ENCODE measurements around the gene AASDH.

AASDH gene

DNA sequence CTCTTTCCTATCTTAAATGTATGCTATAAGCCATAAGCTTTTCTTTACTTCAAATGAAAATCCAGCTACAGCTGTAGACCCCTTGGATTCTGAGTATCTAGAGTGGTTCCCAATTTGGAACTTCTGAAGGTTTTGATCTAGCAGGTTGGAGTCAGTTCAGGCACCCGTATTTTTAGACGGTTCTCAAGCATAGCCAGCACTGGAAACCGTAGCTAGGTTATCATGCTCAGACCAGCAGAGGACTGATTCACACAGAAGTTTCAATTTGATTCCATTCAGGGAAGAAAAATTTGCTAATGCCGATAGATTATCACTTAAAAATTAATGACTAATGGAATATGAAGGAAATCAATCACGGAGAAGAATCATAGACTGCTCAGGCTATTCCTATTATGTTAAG is 36.9 kb upstream of the AASDH start:
- Histone ChIP-seq H3K4me3 (ENCODE audit: low read length, poor library complexity, severe bottlenecking) (no peak overlapping the region), H3K27me3 (ENCODE audit: insufficient read depth, low read length, poor library complexity, severe bottlenecking) (no peaks in the 10 kb centered on the region), H2AFZ (ENCODE audit: low read length) (no peak overlapping the region), H3K4me2 (ENCODE audit: low read depth, low read length, poor library complexity, severe bottlenecking) (no peak overlapping the region), H3K9me2 (replicated peaks; ENCODE audit: low read depth, low read length) (no peaks in the 10 kb centered on the region), H3K4me1 (ENCODE audit: insufficient read depth, low read length, poor library complexity, severe bottlenecking) (peaks cover 9% of the 10 kb centered on the region), H4K20me1 (ENCODE audit: insufficient read depth, low read length, poor library complexity, severe bottlenecking) (peaks cover 40% of the 10 kb centered on the region), H3K79me2 (ENCODE audit: insufficient read depth, low read length) (peaks cover 98% of the 10 kb centered on the region), H3K9ac (ENCODE audit: low read depth, low read length, poor library complexity, severe bottlenecking) (no peak overlapping the region), H3K9me3 (ENCODE audit: insufficient read depth, low read depth, low read length) (no peaks in the 10 kb centered on the region), H3F3A (ENCODE audit: low read depth) (no peaks in the 10 kb centered on the region), H3K36me3 (ENCODE audit: insufficient read depth, low read length) (no peaks in the 10 kb centered on the region)
- TF ChIP-seq, protein P1, sequence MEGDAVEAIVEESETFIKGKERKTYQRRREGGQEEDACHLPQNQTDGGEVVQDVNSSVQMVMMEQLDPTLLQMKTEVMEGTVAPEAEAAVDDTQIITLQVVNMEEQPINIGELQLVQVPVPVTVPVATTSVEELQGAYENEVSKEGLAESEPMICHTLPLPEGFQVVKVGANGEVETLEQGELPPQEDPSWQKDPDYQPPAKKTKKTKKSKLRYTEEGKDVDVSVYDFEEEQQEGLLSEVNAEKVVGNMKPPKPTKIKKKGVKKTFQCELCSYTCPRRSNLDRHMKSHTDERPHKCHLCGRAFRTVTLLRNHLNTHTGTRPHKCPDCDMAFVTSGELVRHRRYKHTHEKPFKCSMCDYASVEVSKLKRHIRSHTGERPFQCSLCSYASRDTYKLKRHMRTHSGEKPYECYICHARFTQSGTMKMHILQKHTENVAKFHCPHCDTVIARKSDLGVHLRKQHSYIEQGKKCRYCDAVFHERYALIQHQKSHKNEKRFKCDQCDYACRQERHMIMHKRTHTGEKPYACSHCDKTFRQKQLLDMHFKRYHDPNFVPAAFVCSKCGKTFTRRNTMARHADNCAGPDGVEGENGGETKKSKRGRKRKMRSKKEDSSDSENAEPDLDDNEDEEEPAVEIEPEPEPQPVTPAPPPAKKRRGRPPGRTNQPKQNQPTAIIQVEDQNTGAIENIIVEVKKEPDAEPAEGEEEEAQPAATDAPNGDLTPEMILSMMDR (conservative IDR thresholded peaks at IDR 0.05; ENCODE audit: low read length): no peak
- TF ChIP-seq EZH2phosphoT487 (IDR thresholded peaks at IDR 0.05; ENCODE audit: borderline replicate concordance): no peak

DNA sequence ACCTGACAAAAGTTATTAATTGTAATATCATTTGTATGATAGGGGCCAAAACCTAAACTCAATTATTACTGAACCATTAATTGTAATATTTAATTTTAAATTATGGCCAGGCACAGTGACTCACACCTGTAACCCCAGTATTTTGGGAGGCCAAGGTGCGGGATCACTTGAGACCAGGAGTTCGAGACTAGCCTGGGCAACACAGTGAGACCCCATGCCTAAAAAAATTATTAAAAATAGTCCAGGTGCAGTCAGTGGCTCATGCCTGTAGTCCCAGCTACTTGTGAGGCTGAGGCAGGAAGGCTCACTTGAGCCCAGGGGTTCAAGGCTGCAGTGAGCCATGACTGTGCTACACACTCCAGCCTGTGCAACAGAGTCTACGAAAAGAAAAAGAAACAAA is 30.1 kb upstream of the AASDH start:
- TF ChIP-seq, protein P1 (conservative IDR thresholded peaks at IDR 0.05; ENCODE audit: low read length): no peak
- TF ChIP-seq EZH2phosphoT487 (IDR thresholded peaks at IDR 0.05; ENCODE audit: borderline replicate concordance): no peak
- H3K9me2 ChIP-seq (replicated peaks; ENCODE audit: low read depth, low read length): no peaks in the 10 kb centered on the region
- peaks cover 33% of the 10 kb centered on the region for H4K20me1 ChIP-seq (ENCODE audit: insufficient read depth, low read length, poor library complexity, severe bottlenecking)
- no peaks in the 10 kb centered on the region for H3K4me1 ChIP-seq (ENCODE audit: insufficient read depth, low read length, poor library complexity, severe bottlenecking)
- no peak overlapping the region for H3K4me2 ChIP-seq (ENCODE audit: low read depth, low read length, poor library complexity, severe bottlenecking)
- peaks cover 92% of the 10 kb centered on the region for H3K79me2 ChIP-seq (ENCODE audit: insufficient read depth, low read length)
- H3K36me3 ChIP-seq (ENCODE audit: insufficient read depth, low read length): no peaks in the 10 kb centered on the region
- H2AFZ ChIP-seq (ENCODE audit: low read length): no peak overlapping the region
- H3K9me3 ChIP-seq (ENCODE audit: insufficient read depth, low read depth, low read length): no peaks in the 10 kb centered on the region
- no peaks in the 10 kb centered on the region for H3K27me3 ChIP-seq (ENCODE audit: insufficient read depth, low read length, poor library complexity, severe bottlenecking)
- no peaks in the 10 kb centered on the region for H3F3A ChIP-seq (ENCODE audit: low read depth)
- H3K9ac ChIP-seq (ENCODE audit: low read depth, low read length, poor library complexity, severe bottlenecking): no peak overlapping the region
- H3K4me3 ChIP-seq (ENCODE audit: low read length, poor library complexity, severe bottlenecking): no peak overlapping the region

DNA sequence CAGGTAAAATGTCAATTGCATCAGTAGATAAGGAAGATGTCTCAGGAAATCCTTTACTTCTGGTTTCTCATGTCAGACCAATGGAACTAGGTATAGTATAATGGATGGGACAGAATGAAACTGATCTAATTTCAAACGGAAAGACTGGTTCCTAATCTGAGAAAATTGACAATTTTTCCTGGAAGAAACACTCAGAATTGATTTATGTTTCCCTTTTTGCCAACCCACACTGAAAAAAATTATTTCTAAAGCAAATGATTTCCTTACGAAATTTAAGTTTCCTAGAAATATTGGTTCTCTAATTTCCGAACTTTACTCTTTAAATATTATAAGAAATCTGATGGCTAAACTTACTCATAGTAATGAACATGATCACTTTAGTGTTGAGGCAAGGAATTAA is 29.1 kb upstream of the AASDH start:
- Histone ChIP-seq H3K27me3 (ENCODE audit: insufficient read depth, low read length, poor library complexity, severe bottlenecking) (no peaks in the 10 kb centered on the region), H3K4me2 (ENCODE audit: low read depth, low read length, poor library complexity, severe bottlenecking) (no peak overlapping the region), H3K9me2 (replicated peaks; ENCODE audit: low read depth, low read length) (no peaks in the 10 kb centered on the region), H3K4me3 (ENCODE audit: low read length, poor library complexity, severe bottlenecking) (no peak overlapping the region), H3F3A (ENCODE audit: low read depth) (no peaks in the 10 kb centered on the region), H3K9me3 (ENCODE audit: insufficient read depth, low read depth, low read length) (no peaks in the 10 kb centered on the region), H3K79me2 (ENCODE audit: insufficient read depth, low read length) (peaks cover 91% of the 10 kb centered on the region), H3K36me3 (ENCODE audit: insufficient read depth, low read length) (no peaks in the 10 kb centered on the region), H3K4me1 (ENCODE audit: insufficient read depth, low read length, poor library complexity, severe bottlenecking) (no peaks in the 10 kb centered on the region), H3K9ac (ENCODE audit: low read depth, low read length, poor library complexity, severe bottlenecking) (no peak overlapping the region), H4K20me1 (ENCODE audit: insufficient read depth, low read length, poor library complexity, severe bottlenecking) (peaks cover 33% of the 10 kb centered on the region), H2AFZ (ENCODE audit: low read length) (no peak overlapping the region)
- no peak for TF ChIP-seq EZH2phosphoT487 (IDR thresholded peaks at IDR 0.05; ENCODE audit: borderline replicate concordance)
- TF ChIP-seq, protein P1 (conservative IDR thresholded peaks at IDR 0.05; ENCODE audit: low read length): no peak

Data from Loucy (cell line).